Stromal cell of bone marrow (primary cell): Measurements from ENCODE around the gene LGALS3.

ENCODE experiments used
- DNase-seq: peaks from one replicate; pipeline ENCODE4 v3.0.0-alpha.2; 2012; ENCODE audit warnings: low read depth

The LGALS3 gene

GRCh38 chr14:55131370-55132137, 2.5 kb downstream of the LGALS3 start:
- no peak for DNase-seq

GRCh38 chr14:55133416-55133815, 4.4 kb downstream of the LGALS3 start:
- no peak for DNase-seq

- DNase-seq, result no peak
These were observed 7.2 kb downstream of the LGALS3 start for GRCh38 chr14:55136241-55136640.

DNA sequence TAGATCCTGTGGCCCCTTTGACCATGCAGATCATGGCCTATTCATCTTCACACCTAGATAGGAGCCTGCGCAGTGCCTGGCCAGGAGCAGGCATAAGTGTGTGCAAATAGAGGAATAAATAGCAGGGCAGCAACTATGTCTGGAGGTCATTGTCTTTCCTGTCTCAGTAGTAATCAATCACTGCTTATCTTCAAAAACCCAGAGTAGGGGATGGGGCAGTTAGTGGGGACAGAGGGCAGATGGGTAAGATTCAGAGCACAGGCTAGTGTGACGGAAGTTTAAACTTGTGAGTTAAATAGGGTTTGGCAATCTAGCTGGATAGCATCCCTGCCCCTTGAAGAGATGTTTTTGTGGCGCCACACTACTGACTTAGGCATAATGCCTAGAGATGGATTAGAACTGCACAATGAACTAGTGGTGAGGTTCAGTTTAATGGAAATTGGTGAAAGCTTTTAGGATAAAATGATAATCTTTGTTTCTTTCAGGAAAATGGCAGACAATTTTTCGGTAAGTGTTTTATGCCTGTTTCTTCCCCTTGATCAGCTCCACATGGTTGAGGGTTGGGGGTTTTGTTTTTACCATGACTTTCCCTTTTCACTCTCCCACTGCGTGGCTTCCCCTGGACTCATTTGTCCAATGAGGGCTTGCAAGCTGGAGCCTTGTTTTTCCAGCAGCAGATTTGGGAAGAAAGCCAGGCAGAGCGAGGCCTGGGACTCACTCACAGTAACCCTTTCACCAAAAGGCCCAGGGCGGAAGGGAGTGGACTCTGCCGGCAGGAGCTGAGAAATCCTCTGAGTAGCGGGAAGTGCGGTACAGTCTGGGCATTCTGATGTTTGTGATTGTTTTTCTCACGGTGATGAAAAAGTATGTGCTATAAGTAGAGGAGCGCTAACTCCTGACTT, 8.1 kb downstream of the LGALS3 start:
- DNase-seq, result peak; percentile 88

- DNase-seq, result no peak
These were observed 9.0 kb downstream of the LGALS3 start for GRCh38 chr14:55138091-55138490.

GRCh38 chr14:55139141-55139540, 10.1 kb downstream of the LGALS3 start:
- no peak for DNase-seq

- DNase-seq, result no peak
These were observed 10.9 kb downstream of the LGALS3 start for GRCh38 chr14:55139696-55140509.

DNA sequence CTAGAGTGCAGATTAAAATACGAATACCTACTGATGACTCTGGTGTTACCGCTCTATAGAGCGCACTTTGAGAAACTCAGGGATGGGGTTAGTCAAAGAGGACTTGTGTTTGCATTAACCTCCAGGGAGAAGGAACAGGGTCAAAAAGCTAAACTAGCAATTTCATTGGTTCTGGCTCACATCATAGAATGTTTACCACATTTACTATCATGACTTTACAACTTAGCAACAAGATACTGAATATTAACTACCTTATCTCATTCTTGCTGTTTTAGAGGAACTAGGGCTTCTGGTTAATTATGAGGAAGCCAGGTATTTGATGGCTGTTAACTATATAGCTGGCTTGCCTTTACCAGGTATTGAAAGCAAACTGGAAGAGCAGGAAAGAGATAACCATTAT, 12.8 kb downstream of the LGALS3 start:
- DNase-seq, result no peak

DNA sequence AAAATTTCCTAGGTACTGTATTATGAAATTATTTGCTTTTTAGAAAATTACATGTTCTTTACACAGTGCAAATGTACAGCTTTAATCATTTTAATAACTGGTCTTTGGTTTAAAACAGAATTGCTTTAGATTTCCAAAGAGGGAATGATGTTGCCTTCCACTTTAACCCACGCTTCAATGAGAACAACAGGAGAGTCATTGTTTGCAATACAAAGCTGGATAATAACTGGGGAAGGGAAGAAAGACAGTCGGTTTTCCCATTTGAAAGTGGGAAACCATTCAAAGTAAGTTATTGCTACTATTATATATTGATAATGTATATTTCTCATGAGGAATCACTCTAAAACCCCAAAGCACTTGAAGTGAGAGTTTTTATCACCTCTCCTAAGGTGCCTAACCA, 13.4 kb downstream of the LGALS3 start:
- no peak for DNase-seq

DNA sequence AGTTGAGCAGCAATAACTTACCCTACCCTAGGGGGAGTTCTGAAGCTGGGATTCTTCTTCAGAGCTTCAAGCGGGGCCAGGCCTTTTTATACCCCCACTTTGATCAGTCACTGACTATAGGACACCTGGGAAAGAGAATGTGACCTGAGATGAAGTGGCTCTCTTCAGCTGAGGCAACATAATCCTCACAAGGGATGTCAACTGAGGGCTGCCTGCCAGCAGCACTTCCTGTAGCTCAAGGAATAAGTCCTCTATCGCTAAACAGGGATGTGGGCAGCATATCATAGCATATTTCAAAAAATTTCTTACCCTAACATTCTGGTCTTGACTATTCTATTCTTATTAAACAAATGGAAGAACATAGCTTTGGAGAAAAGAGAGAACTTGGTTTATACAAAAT, 17.4 kb downstream of the LGALS3 start:
- DNase-seq, result no peak

- DNase-seq, result no peak
These were observed 22.5 kb downstream of the LGALS3 start for GRCh38 chr14:55151601-55152000.

DNA sequence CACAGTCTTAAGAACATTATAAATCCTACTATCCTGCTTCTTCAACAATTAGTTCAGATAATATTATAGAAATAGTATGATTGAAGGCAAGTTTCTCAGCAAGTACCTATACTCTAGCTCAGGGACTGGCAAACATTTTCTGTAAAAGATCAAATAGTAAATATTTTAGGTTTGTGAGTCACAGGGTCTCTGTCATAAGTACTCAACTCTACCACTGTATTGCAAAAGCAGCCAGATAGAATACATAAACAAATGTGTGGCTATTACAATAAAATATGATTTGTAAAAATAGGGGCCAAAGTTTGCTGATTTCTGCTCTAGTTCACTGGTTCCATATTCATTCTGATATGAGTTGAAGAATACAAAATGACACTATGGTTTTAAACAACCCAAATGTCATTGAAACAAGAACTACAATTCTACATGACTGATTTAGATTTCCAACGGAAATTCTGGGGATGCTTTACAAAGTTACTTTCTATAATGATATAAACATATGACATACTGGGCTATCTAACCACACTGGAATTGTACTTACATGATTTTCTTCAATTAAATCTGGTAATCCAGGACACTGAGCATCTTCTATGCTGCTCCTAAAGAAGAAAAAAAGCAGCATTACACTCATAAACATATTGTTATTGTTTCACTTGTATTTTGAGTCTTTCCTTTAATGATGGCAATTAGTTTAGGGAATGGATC, 23.2 kb downstream of the LGALS3 start:
- DNase-seq, result no peak

GRCh38 chr14:55153951-55154350, 24.9 kb downstream of the LGALS3 start:
- no peak for DNase-seq

DNA sequence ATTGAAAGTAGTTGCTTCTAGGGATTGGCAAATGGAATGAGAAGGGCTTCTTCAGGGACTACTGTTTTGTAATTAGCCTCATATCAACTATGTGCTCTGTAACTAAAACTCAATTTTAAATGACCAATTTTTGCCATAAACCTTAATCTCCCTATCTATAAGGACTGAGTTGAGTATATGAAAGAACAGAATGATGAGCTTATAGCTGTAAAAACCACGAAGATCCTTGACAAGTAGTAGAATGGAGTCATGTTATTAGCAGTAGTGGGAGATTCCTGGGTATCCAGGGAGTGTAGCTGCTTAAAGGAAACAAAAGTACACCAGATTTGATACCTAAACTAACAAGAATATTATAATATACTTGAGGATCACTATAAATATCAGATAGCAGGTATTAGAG, 28.0 kb downstream of the LGALS3 start:
- no peak for DNase-seq

- DNase-seq, result no peak
These were observed 29.4 kb downstream of the LGALS3 start for GRCh38 chr14:55158412-55158811.

DNA sequence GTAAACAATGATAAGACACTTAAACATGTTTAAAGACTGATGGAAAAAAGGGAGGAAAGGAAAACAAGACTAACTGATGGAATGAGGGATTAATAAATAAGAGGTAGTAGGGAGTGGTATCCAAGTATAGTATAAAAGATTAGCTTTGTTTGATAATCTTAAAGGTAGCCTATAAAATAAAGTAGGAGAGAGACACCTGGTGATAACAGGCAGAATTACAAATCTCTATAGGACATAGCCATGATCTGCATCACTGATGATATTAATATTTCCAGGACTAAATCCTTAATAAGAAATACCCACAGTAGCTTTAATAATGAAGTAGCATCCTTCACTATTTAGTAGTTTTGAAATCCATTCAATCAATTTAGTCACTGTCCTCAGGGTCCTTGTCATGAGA, 31.9 kb downstream of the LGALS3 start:
- DNase-seq, result peak; percentile 19

DNA sequence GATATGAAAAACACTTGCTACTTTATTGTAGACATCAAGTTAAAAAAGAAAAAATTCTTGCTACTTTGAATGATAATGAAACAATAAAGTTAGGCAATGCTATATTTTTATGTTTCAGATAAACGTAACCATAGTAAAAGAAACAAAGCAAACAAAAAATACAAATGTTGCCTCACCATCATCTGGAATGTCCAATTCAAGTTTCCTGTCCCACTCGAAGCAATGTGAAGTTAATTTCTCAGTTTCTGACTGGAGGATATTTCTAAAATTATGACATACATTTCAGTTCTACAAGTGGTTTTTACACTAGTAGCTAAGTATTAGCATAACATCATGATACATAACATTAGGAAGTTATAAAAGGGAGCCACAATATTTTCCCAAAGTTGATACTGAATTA, 41.5 kb downstream of the LGALS3 start:
- no peak for DNase-seq

GRCh38 chr14:55180006-55180405, 51.0 kb downstream of the LGALS3 start:
- no peak for DNase-seq

DNA sequence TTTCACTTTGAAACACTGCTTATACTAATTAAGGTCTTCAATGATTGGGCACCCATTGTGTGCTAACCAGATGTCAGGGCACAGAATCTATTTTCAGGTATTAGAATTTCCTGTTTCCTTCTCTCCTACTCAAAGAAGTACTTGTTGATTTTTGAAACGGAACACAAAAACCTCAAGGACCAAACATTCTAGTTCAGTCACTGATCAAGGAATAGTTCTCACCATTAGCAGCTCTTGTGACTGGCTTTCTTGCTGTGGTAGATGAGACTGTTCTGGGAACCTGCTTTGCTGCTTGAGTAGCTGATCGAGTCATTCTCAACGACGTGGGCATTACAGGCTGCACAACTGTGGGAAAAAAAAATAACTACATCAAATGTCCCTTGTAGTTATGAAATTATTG, 51.4 kb downstream of the LGALS3 start:
- DNase-seq, result peak; percentile 32

DNA sequence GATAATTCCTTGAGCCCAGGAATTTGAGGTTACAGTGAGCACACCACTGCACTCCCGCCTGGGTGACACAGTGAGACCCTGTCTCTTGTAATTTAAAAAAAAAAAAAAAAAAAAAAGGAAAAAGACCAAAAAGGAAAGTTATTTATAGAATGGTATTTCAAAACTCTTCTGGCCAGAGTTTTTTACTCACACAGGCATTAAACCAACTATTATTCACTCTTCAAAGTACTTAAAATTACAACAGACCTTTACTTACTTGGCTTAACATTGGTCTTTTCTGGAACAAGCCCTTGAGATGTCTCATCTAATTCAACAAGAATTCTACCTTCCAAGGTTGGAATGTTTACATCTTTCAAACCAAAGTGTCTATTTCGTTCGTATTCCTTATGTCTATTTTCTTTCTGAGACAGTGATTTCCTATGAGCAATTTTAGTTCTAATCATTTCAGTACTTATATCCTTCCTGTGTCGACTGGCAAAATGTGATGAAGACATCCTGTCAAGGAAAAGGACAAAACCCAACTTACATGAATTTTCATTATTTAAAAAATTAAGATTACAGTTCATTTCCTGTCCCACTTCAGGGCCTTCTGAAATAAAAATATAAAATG, 59.7 kb downstream of the LGALS3 start:
- no peak for DNase-seq

DNA sequence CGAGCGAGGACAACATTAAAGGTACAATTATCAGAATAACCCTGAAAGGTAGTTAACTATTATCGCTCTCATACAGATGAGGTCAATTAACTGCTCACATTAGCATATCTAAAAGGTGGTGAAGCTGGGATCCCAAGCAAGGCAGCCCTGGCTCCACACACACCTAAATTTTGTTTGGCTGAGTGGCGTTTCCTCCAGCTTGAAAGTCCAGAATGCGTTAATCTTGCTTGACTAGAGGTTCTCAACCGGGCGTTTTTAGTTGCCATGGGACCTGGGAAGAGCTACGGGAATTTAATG, 61.8 kb downstream of the LGALS3 start:
- no peak for DNase-seq
